ENCODE measurements around the gene OR51B5.
"Not testable (repeated sequence)": the region's sequence is repeated elsewhere in the genome, so short reads cannot be mapped to it uniquely, and the experiment has no call there.

OR51B5 gene

DNA sequence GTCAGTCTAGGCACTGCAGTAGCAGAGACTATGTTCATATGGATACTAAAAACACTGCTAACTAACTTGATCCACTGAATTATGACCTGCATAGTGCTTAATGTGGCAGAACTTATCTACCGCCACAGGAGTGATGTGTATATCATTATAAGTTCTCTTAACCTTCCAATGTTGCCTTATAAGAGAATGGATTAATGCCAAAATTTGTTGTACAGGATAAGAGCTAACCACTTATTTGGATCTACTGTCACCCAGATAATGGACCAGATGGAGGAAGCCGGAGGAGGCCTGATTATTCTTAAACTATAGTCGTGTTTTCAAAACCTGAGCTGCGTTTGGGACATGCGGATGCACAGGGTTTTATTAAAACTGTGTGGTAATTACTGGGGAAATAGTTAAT is 39.7 kb downstream of the OR51B5 start:
- TF ChIP-seq CTCF (conservative IDR thresholded peaks at IDR 0.05; ENCODE audit: low read depth, low read length), result no peak
- no peak for DNase-seq (ENCODE audit: low read depth)
- no peak overlapping the region for H3K4me3 ChIP-seq (ENCODE audit: low read depth, low read length)

GRCh38 chr11:5301846-5302245 is 41.5 kb downstream of the OR51B5 start, which contains the start of gene OR51B4:
OR51B4 (minus strand) TSS chr11:5301946; CDS start chr11:5301946, 0 bp downstream.
- no peak for TF ChIP-seq CTCF (conservative IDR thresholded peaks at IDR 0.05; ENCODE audit: low read depth, low read length)
- DNase-seq (ENCODE audit: low read depth), result no peak
- no peak within 1 kb of the TSS for H3K4me3 ChIP-seq (ENCODE audit: low read depth, low read length)

- no peak for TF ChIP-seq CTCF (conservative IDR thresholded peaks at IDR 0.05; ENCODE audit: low read depth, low read length)
- H3K4me3 ChIP-seq (ENCODE audit: low read depth, low read length), result no peak overlapping the region
- no peak for DNase-seq (ENCODE audit: low read depth)
These were observed 43.1 kb downstream of the OR51B5 start for GRCh38 chr11:5300251-5300650.

GRCh38 chr11:5298451-5298850 is 44.9 kb downstream of the OR51B5 start:
- no peak for DNase-seq (ENCODE audit: low read depth)
- TF ChIP-seq CTCF (conservative IDR thresholded peaks at IDR 0.05; ENCODE audit: low read depth, low read length), result no peak
- no peak overlapping the region for H3K4me3 ChIP-seq (ENCODE audit: low read depth, low read length)

DNA sequence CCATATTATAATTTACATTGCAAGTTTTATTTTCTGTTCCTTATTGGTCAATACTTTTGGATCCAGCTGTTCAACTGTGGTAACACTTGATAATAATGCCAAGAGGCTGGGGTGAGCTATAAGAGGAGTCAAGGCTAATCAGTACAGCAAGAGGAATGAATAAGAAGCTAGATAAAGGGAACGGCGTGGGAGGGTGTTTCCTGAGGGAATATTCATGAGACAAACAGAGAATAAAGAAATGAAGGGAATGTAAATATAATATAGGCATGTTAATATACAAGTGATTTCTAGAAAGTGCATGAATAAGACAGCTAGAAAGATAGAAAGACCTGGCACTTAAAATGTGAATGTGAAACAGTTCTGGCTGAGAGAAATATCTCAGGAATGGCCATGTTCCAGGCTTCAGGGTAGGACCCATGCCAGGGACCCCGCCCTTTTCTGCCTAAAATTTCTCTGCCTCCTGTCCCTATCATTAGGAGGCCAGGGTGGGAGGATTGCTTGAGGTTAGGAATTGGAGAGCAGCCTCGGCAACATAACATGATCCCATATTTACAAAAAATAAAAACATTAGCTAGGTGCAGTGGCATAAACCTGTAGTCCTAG is 45.5 kb downstream of the OR51B5 start:
- no peak for DNase-seq (ENCODE audit: low read depth)
- TF ChIP-seq CTCF (conservative IDR thresholded peaks at IDR 0.05; ENCODE audit: low read depth, low read length), result no peak

DNA sequence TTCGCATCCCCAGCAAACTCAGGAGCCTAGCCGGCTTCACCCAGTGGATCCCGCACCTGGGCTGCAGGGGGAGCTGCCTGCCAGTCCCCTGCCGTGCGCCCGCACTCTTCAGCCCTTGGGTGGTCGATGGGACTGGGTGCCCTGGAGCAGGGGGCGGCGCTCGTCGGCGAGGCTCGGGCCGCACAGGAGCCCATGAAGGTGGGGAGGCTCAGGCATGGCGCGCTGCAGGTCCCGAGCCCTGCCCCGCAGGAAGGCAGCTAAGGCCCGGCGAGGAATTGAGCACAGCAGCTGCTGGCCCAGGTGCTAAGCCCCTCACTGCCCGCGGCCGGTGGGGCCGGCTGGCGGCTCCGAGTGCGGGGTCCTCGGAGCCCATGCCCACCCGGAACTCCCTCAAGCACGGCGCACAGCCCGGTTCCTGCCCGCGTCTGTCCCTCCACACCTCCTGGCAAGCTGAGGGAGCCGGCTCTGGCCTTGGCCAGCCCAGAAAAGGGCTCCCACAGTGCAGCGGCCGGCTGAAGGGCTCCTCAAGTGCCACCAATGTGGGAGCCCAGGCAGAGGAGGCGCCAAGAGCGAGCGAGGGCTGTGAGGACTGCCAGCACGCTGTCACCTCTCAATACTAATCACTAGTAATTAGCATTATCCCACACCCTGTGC is 48.9 kb downstream of the OR51B5 start:
- not testable (repeated sequence) for DNase-seq (ENCODE audit: low read depth); H3K4me3 ChIP-seq (ENCODE audit: low read depth, low read length)

More for the DNA sequence above, 45.5 kb downstream of the OR51B5 start:
- H3K4me3 ChIP-seq (ENCODE audit: low read depth, low read length), result no peak overlapping the region

GRCh38 chr11:5293028-5293427 is 50.3 kb downstream of the OR51B5 start:
- DNase-seq (ENCODE audit: low read depth), result no peak
- H3K4me3 ChIP-seq (ENCODE audit: low read depth, low read length), result no peak overlapping the region
- TF ChIP-seq CTCF (conservative IDR thresholded peaks at IDR 0.05; ENCODE audit: low read depth, low read length), result no peak

All from choroid plexus epithelial cell (primary cell).